GM12878 (cell line): ENCODE results near the gene KRT73. TPM values are rescaled to one million over a fixed set of nuclear protein-coding genes. Genes with fewer than 3 reads are reported as not detected.

Source experiments
- ATAC-seq: fragments of 200-7000 bp; cut with Tn5 transposase; 3 replicates; pipeline ENCODE4 v1.9.1; 2020; ENCODE audit warnings: mild to moderate bottlenecking, moderate library complexity
- BruUV-seq: library from RNA; stranded (reverse); fragments of 400-500 nt; replicated peaks from 2 replicates; lab custom pipeline; 2021; lab: Mats Ljungman, UMichigan
- CTCF ChIA-PET: fragments of 300-600 bp; sonication (Branson Sonifier 250); formaldehyde crosslinking; extraction: SDS; loops from one replicate; lab custom pipeline; 2021; ENCODE audit warnings: inconsistent platforms; lab: Yijun Ruan, JAX
- POLR2A ChIA-PET: fragments of 350-600 bp; formaldehyde crosslinking; extraction: SDS; loops from one replicate; lab custom pipeline; 2021; ENCODE audit warnings: inconsistent platforms; lab: Charles Lee
- RAD21 ChIA-PET: fragments of 300-600 bp; sonication (Branson Sonifier 250); formaldehyde crosslinking; loops from one replicate; lab custom pipeline; 2023; ENCODE audit warnings: antibody characterized with exemption; ENCODE audit not compliant: unreplicated experiment; lab: Charles Lee
- SMC1A ChIA-PET: fragments of 300-600 bp; sonication (Branson Sonifier 250); formaldehyde crosslinking; loops from one replicate; lab custom pipeline; 2023; ENCODE audit not compliant: unreplicated experiment, uncharacterized antibody; lab: Charles Lee
- DNase-seq: peaks from one replicate; pipeline ENCODE4 v3.0.0-alpha.2; 2011; ENCODE audit warnings: low read depth, low spot score
- FAIRE-seq: peaks from 3 replicates; lab custom pipeline; 2011; peaks lifted over from hg19 to GRCh38; lab: Jason Lieb, UNC
- H2AFZ ChIP-seq: 2 replicates; pipeline ENCODE4 v1.6.0; 2011; ENCODE audit warnings: low read depth, low read length, control low read depth; ENCODE audit not compliant: control insufficient read depth
- H3K27ac ChIP-seq: 2 replicates; pipeline ENCODE4 v1.5.1; 2011; ENCODE audit warnings: control low read depth; ENCODE audit not compliant: control insufficient read depth, insufficient read depth
- H3K27me3 ChIP-seq, 2 experiments: replicated peaks in 1 of 2; 2 replicates each; pipeline versions ENCODE4 v1.6.0 to v1.6.1; 2011; ENCODE audit warnings: low read length in 1 of 2; ENCODE audit not compliant: control insufficient read depth in 2 of 2, insufficient read depth in 2 of 2
- H3K36me3 ChIP-seq, 2 experiments: 2 replicates each; pipeline ENCODE4 v1.5.1; 2011; ENCODE audit warnings: low read length in 1 of 2; ENCODE audit not compliant: control insufficient read depth in 2 of 2, insufficient read depth in 2 of 2
- H3K4me1 ChIP-seq: 2 replicates; pipeline ENCODE4 v1.6.1; 2011; ENCODE audit warnings: mild to moderate bottlenecking, low read length, moderate library complexity, mixed read lengths; ENCODE audit not compliant: control insufficient read depth, insufficient read depth
- H3K4me2 ChIP-seq: 2 replicates; pipeline ENCODE4 v1.6.0; 2011; ENCODE audit warnings: control low read depth; ENCODE audit not compliant: control insufficient read depth, insufficient read depth
- H3K4me3 ChIP-seq: fragments of 200-600 bp; sonication (generic); 2 replicates; pipeline ENCODE4 v1.5.1; 2016
- H3K79me2 ChIP-seq: 2 replicates; pipeline ENCODE4 v1.6.0; 2011; ENCODE audit warnings: low read length; ENCODE audit not compliant: control insufficient read depth, insufficient read depth
- H3K9ac ChIP-seq: 2 replicates; pipeline ENCODE4 v1.8.0; 2011; ENCODE audit warnings: low read length, control low read depth, mixed read lengths; ENCODE audit not compliant: control insufficient read depth, insufficient read depth
- H3K9me3 ChIP-seq: replicated peaks from 3 replicates; pipeline ENCODE4 v1.5.1; 2011; ENCODE audit warnings: mild to moderate bottlenecking, low read length; ENCODE audit not compliant: control insufficient read depth, insufficient read depth
- H4K20me1 ChIP-seq: 2 replicates; pipeline ENCODE4 v1.6.0; 2011; ENCODE audit not compliant: control insufficient read depth, insufficient read depth
- ASH2L ChIP-seq: fragments of 300-600, 200-600 bp; sonication (generic); IDR thresholded peaks from 2 replicates; pipeline ENCODE4 v1.6.1; 2017; ENCODE audit warnings: low read depth, mild to moderate bottlenecking, borderline replicate concordance
- BHLHE40 ChIP-seq, 2 experiments: fragments of 450-650 bp in 1 of 2; IDR thresholded peaks; 2 replicates each; pipeline ENCODE4 v1.6.1; 2011 to 2017; ENCODE audit warnings: low read depth in 2 of 2, borderline replicate concordance in 1 of 2, improper control_type of control experiment in 1 of 2, low read length in 1 of 2, mild to moderate bottlenecking in 1 of 2
- DPF2 ChIP-seq: fragments of 450-650 bp; IDR thresholded peaks from 2 replicates; pipeline ENCODE4 v1.6.1; 2017; ENCODE audit warnings: mild to moderate bottlenecking
- HDAC2 ChIP-seq: fragments of 200-600 bp; sonication (generic); IDR thresholded peaks from 2 replicates; pipeline ENCODE4 v1.6.1; 2017
- NRF1 ChIP-seq: conservative IDR thresholded peaks from 2 replicates; pipeline ENCODE4 v1.6.1; 2011; ENCODE audit warnings: mild to moderate bottlenecking, low read depth, low read length, improper control_type of control experiment
- POLR2A ChIP-seq: IDR thresholded peaks from 2 replicates; pipeline ENCODE4 v1.6.1; 2011; ENCODE audit warnings: low read depth, mild to moderate bottlenecking, low read length
- TBL1XR1 ChIP-seq: IDR thresholded peaks from 2 replicates; pipeline ENCODE4 v1.6.1; 2012; ENCODE audit warnings: low read depth, low read length, improper control_type of control experiment
- WRNIP1 ChIP-seq: IDR thresholded peaks from 2 replicates; pipeline ENCODE4 v1.6.1; 2011; ENCODE audit warnings: low read depth, low read length, improper control_type of control experiment, borderline replicate concordance
- ZNF274 ChIP-seq: IDR thresholded peaks from one replicate; pipeline ENCODE4 v1.8.0; 2011; ENCODE audit not compliant: insufficient read length, insufficient read depth
- ZNF384 ChIP-seq: IDR thresholded peaks from 2 replicates; pipeline ENCODE4 v1.6.1; 2012; ENCODE audit warnings: low read depth, mild to moderate bottlenecking, low read length, improper control_type of control experiment, borderline replicate concordance
- ZNF622 ChIP-seq: fragments of 450-650 bp; IDR thresholded peaks from 2 replicates; pipeline ENCODE4 v1.6.1; 2017; ENCODE audit warnings: mild to moderate bottlenecking, inconsistent platforms
- WGBS: methylation state at CpG from one replicate; pipeline ENCODE4 v1.1.6; 2016; ENCODE audit warnings: low lambda C conversion rate; ENCODE audit not compliant: insufficient replicate concordance, insufficient coverage; ENCODE audit errors: missing lambda C conversion rate; 5-methylcytosine and 5-hydroxymethylcytosine counted together
- in situ Hi-C: fragments of 300-500 bp; cut with MboI; formaldehyde crosslinking; loops from 9 replicates; pipeline ENCODE4 v1.14.3; 2018; ENCODE audit warnings: mixed read lengths
- intact Hi-C: fragments of 100-400 bp; cut with micrococcal nuclease; formaldehyde crosslinking; loops from one replicate; pipeline ENCODE4 v1.14.2; 2022; ENCODE audit not compliant: unreplicated experiment
- polyA plus RNA-seq, 11 experiments: library from polyadenylated mRNA; depleted of rRNA in 4 of 11; unstranded in 6 of 11; stranded (reverse) in 5 of 11; fragments of >200 nt; fragmentation: Nextera tagmentation in 4 of 11; fragmentation: Illumina TruSeq in 1 of 11; extraction: Ambion mirVana in 4 of 11; extraction: Trizol in 1 of 11; gene quantifications; 1 replicate in 1 of 11; 2 replicates in 10 of 11; pipeline versions ENCODE4 v1.2.1 to v1.2.3, GENCODE V29; 2011 to 2016; ENCODE audit warnings: inconsistent platforms in 2 of 11, missing spikeins in 2 of 11, low read depth in 1 of 11
- total RNA-seq, 4 experiments: library from RNA; depleted of rRNA in 3 of 4; stranded (reverse); fragments of >200 nt in 3 of 4; fragmentation: Illumina TruSeq in 1 of 4; extraction: Trizol in 1 of 4; gene quantifications; 2 replicates each; pipeline versions ENCODE4 v1.2.1 to v1.2.3, GENCODE V29; 2013 to 2021

Gene KRT73
- total and polyA plus RNA-seq, 10 of the 15 experiments (the other 5 are each of a cell fraction or from before 2014, with no cell fraction given) = not detected

DNA sequence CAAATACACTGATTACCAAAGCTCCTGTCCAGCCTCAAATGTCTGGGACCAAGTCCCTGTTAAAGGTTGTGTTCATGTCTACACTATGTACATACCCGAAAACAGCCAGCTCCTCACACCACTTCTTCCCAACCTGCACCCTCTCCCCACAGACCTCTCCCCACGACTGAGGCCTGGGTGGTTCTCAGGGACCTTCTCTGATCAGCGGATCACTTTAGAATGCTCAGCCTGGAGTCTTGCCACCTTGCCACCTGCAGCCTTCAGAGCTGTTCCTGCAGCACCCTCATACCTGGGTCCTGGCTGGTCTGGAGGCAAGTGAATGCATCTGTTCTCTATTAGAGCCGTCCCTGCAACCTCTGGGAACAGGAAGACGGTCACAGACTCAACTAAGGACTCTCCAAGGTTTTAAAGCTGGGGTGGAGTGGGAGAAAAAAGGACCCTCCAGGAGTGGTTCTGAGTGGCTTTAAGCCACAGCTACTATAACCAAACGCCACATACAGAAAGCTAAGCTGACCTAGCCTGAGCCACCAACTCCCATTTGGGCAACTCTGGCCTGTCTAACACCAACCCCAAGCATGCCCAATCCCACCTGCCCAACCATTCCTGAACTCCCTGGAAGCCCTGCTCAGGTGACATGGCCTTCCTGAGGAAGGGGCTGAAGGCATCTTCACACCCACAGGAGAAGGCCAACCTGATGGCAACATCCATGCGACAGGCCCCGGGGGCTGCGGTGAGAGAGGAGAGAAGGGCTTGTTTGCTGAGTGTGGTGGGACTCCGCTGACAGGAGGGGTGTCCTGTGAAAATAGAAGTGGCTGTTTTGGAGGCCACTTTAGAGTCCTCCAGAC, 25.1 kb upstream of the KRT73 start:
- BruUV-seq = no TSS peak
- ATAC-seq = no peak
- Histone ChIP-seq H3K9me3 (no peaks in the 10 kb centered on the region), H3K27me3 (peaks cover 3 to 6% of the 10 kb centered on the region in 2 experiments; a peak in 3 of 4 replicates), H4K20me1 (no peaks in the 10 kb centered on the region), H3K36me3 (no peaks in the 10 kb centered on the region), H3K79me2 (no peaks in the 10 kb centered on the region), H2AFZ (no peak overlapping the region), H3K4me3 (no peak overlapping the region), H3K4me1 (no peaks in the 10 kb centered on the region), H3K4me2 (no peak overlapping the region), H3K27ac (no peak overlapping the region), H3K9ac (no peak overlapping the region)
- DNase-seq = no peak
- intact Hi-C loops = no loop called here
- ChIA-PET SMC1A (no interaction called here), RAD21 (no interaction called here), POLR2A (no interaction called here), CTCF (no interaction called here)
- FAIRE-seq = no peak
- TF ChIP-seq ASH2L (no peak), TBL1XR1 (no peak), ZNF274 (no peak), HDAC2 (no peak), NRF1 (no peak), WRNIP1 (no peak), BHLHE40 (IDR thresholded peaks at IDR 0.05; ENCODE audit: borderline replicate concordance in 1 of 2, low read depth in 2 of 2, low read length in 1 of 2) (no peak), ZNF622 (no peak), DPF2 (no peak), ZNF384 (no peak), POLR2A (no peak)
- WGBS = 27% methylated on average over 10 of the region's 10 CpGs
- in situ Hi-C loops = no loop called here
